Neuronal stem cell (in vitro differentiated cells): Measurements from ENCODE around the gene SYNE1.
A peak's percentile ranks its signal among the peaks of the same experiment; 100 is the strongest.

Experiments
- DNase-seq: peaks from one replicate; pipeline ENCODE4 v3.0.0-alpha.2; 2013; ENCODE audit warnings: low spot score
- H2AFZ ChIP-seq: one replicate; pipeline ENCODE4 v1.6.1; 2013; ENCODE audit warnings: mild to moderate bottlenecking, low read length, inconsistent platforms
- H2AK5ac ChIP-seq: 2 replicates; pipeline ENCODE4 v1.6.1; 2013; ENCODE audit warnings: low read depth, mild to moderate bottlenecking, inconsistent platforms, low read length, moderate library complexity, mixed read lengths
- H2BK120ac ChIP-seq: 2 replicates; pipeline ENCODE4 v1.6.1; 2013; ENCODE audit warnings: low read depth, mild to moderate bottlenecking, inconsistent platforms, low read length, moderate library complexity, mixed read lengths
- H2BK12ac ChIP-seq: one replicate; pipeline ENCODE4 v1.6.1; 2013; ENCODE audit warnings: low read length, inconsistent platforms
- H2BK15ac ChIP-seq: 2 replicates; pipeline ENCODE4 v1.6.1; 2013; ENCODE audit warnings: mild to moderate bottlenecking, low read length, inconsistent platforms, mixed read lengths
- H2BK5ac ChIP-seq: one replicate; pipeline ENCODE4 v1.6.1; 2013; ENCODE audit warnings: inconsistent platforms, mild to moderate bottlenecking, low read length, moderate library complexity
- H3K14ac ChIP-seq: one replicate; pipeline ENCODE4 v1.6.1; 2013; ENCODE audit warnings: low read length, inconsistent platforms
- H3K18ac ChIP-seq: 2 replicates; pipeline ENCODE4 v1.6.1; 2013; ENCODE audit warnings: low read length, inconsistent platforms
- H3K23ac ChIP-seq: 2 replicates; pipeline ENCODE4 v1.6.1; 2013; ENCODE audit warnings: low read depth, mild to moderate bottlenecking, mixed read lengths, low read length, inconsistent platforms; ENCODE audit not compliant: poor library complexity
- H3K27ac ChIP-seq: replicated peaks from 3 replicates; pipeline ENCODE4 v1.5.1; 2013; ENCODE audit warnings: low read length, inconsistent platforms
- H3K27me3 ChIP-seq, 3 experiments: 2 replicates each; pipeline ENCODE4 v1.6.1; 2013; ENCODE audit warnings: low read length in 3 of 3, mild to moderate bottlenecking in 2 of 3, inconsistent platforms in 1 of 3, low read depth in 1 of 3, mixed read lengths in 1 of 3, moderate library complexity in 1 of 3; ENCODE audit not compliant: control insufficient read depth in 3 of 3, insufficient read depth in 3 of 3
- H3K36me3 ChIP-seq, 2 donors: replicated peaks in 1 of 2; 2 replicates each; pipeline ENCODE4 v1.6.1; 2013; ENCODE audit warnings: low read length in 2 of 2; ENCODE audit not compliant: control insufficient read depth in 2 of 2, insufficient read depth in 2 of 2
- H3K4ac ChIP-seq: 2 replicates; pipeline ENCODE4 v1.6.1; 2013; ENCODE audit warnings: inconsistent platforms, mild to moderate bottlenecking, low read length, moderate library complexity
- H3K4me1 ChIP-seq, 2 donors: 1 replicate in 1 of 2; 2 replicates in 1 of 2; pipeline ENCODE4 v1.6.1; 2013; ENCODE audit warnings: low read length in 2 of 2, low read depth in 1 of 2; ENCODE audit not compliant: control insufficient read depth in 2 of 2, insufficient read depth in 1 of 2
- H3K4me2 ChIP-seq: one replicate; pipeline ENCODE4 v1.6.1; 2013; ENCODE audit warnings: mild to moderate bottlenecking, low read length, inconsistent platforms; ENCODE audit not compliant: insufficient read depth, poor library complexity, severe bottlenecking
- H3K4me3 ChIP-seq, 2 donors: 2 replicates each; pipeline ENCODE4 v1.5.1; 2013; ENCODE audit warnings: low read length in 2 of 2, mild to moderate bottlenecking in 2 of 2, inconsistent platforms in 1 of 2, moderate library complexity in 1 of 2
- H3K79me1 ChIP-seq: one replicate; pipeline ENCODE4 v1.6.1; 2013; ENCODE audit warnings: low read depth, mild to moderate bottlenecking, inconsistent platforms, low read length, moderate library complexity
- H3K9ac ChIP-seq: one replicate; pipeline ENCODE4 v1.6.1; 2013; ENCODE audit warnings: mild to moderate bottlenecking, low read depth, low read length, inconsistent platforms; ENCODE audit not compliant: poor library complexity
- H3K9me3 ChIP-seq, 2 donors: replicated peaks in 1 of 2; 2 replicates each; pipeline versions ENCODE3 to v1.6.1; 2013; ENCODE audit warnings: low read length in 2 of 2, mild to moderate bottlenecking in 2 of 2, inconsistent platforms in 1 of 2, low read depth in 1 of 2, mixed read lengths in 1 of 2, moderate library complexity in 1 of 2; ENCODE audit not compliant: control insufficient read depth in 2 of 2, insufficient read depth in 1 of 2
- H4K8ac ChIP-seq: one replicate; pipeline ENCODE4 v1.6.1; 2013; ENCODE audit warnings: low read depth, mild to moderate bottlenecking, inconsistent platforms, low read length, moderate library complexity
- H4K91ac ChIP-seq: one replicate; pipeline ENCODE4 v1.6.1; 2013; ENCODE audit warnings: low read length, low read depth, mild to moderate bottlenecking, inconsistent platforms; ENCODE audit not compliant: poor library complexity
- WGBS, 2 donors: extraction: QIAGEN DNeasy Blood & Tissue Kit; methylation state at CpG; one replicate each; pipeline ENCODE4 v1.1.7; 2013; ENCODE audit warnings: missing lambda C conversion rate in 2 of 2, mixed read lengths in 1 of 2; ENCODE audit not compliant: insufficient read length in 2 of 2, insufficient replicate concordance in 1 of 2; ENCODE audit errors: extremely low coverage in 2 of 2; 5-methylcytosine and 5-hydroxymethylcytosine counted together

SYNE1 gene

GRCh38 chr6:152380351-152380767, 256.8 kb downstream of the SYNE1 start:
- no peak overlapping the region for H3K4me2 ChIP-seq
- H2BK120ac ChIP-seq = no peak overlapping the region
- no peaks in the 10 kb centered on the region for H3K9me3 ChIP-seq
- no peak overlapping the region for H3K9ac ChIP-seq
- no peak overlapping the region for H3K18ac ChIP-seq
- no peak overlapping the region for H3K14ac ChIP-seq
- no peak for DNase-seq
- H3K4me1 ChIP-seq = peaks cover 8 to 11% of the 10 kb centered on the region in 2 donors
- H2BK15ac ChIP-seq = no peak overlapping the region
- no peak overlapping the region for H2BK12ac ChIP-seq
- no peak overlapping the region for H4K8ac ChIP-seq
- H3K36me3 ChIP-seq = no peaks in the 10 kb centered on the region
- H2AFZ ChIP-seq = peak overlapping the region; percentile 91
- WGBS, 2 donors = no CpG with 5 or more reads among the region's 5 CpGs
- H3K4ac ChIP-seq = no peak overlapping the region
- H4K91ac ChIP-seq = no peak overlapping the region
- H3K79me1 ChIP-seq = no peaks in the 10 kb centered on the region
- no peak overlapping the region for H2AK5ac ChIP-seq
- no peak overlapping the region for H2BK5ac ChIP-seq
- H3K27ac ChIP-seq = no peak overlapping the region
- H3K27me3 ChIP-seq = peaks cover 0 to 3% (median 0%) of the 10 kb centered on the region in 3 experiments
- peak overlapping the region in 1 of 2 donors; percentile 53 for H3K4me3 ChIP-seq
- no peak overlapping the region for H3K23ac ChIP-seq

- Histone ChIP-seq H3K18ac (no peak overlapping the region), H3K4me3 (no peak overlapping the region), H2BK15ac (no peak overlapping the region), H2BK5ac (no peak overlapping the region), H3K36me3 (no peaks in the 10 kb centered on the region), H3K23ac (no peak overlapping the region), H3K9me3 (no peaks in the 10 kb centered on the region), H2BK120ac (no peak overlapping the region), H2AK5ac (no peak overlapping the region), H3K9ac (no peak overlapping the region), H3K4ac (no peak overlapping the region), H3K79me1 (no peaks in the 10 kb centered on the region), H2BK12ac (no peak overlapping the region), H3K4me1 (peaks cover 8 to 11% of the 10 kb centered on the region in 2 donors), H4K91ac (no peak overlapping the region), H4K8ac (no peak overlapping the region), H3K4me2 (no peak overlapping the region), H3K27me3 (peaks cover 0 to 3% (median 0%) of the 10 kb centered on the region in 3 experiments), H3K14ac (no peak overlapping the region), H3K27ac (no peak overlapping the region), H2AFZ (peak overlapping the region; percentile 91)
- no peak for DNase-seq
These were observed 257.7 kb downstream of the SYNE1 start for GRCh38 chr6:152379423-152379822.

DNA sequence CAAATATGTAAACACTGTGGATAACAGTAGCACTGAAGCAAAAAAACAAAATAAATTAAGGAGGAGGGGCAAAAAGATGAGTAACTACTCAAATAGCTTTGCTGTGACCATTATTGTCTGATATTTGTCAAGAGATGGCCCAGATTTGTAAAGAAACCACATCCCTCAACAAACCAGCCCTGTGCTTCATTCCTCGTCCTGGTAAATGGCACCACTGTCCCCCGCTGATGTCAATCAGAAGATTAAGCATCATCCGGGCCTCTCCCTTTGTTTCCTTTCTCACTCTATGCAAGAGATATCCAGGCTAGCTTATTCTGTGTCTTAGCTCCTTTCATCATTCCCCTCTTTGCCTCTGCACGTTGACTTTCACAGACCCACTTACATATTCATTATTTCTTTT, 259.0 kb downstream of the SYNE1 start:
- H3K4me3 ChIP-seq = no peak overlapping the region
- H2BK15ac ChIP-seq = no peak overlapping the region
- no peak for DNase-seq
- peaks cover 8 to 11% of the 10 kb centered on the region in 2 donors for H3K4me1 ChIP-seq
- H3K18ac ChIP-seq = no peak overlapping the region
- no CpG with 5 or more reads among the region's 4 CpGs for WGBS, 2 donors
- no peak overlapping the region for H3K4me2 ChIP-seq
- no peaks in the 10 kb centered on the region for H3K9me3 ChIP-seq
- H4K91ac ChIP-seq = no peak overlapping the region
- peaks cover 0 to 3% (median 0%) of the 10 kb centered on the region in 3 experiments for H3K27me3 ChIP-seq
- H3K23ac ChIP-seq = no peak overlapping the region
- H4K8ac ChIP-seq = no peak overlapping the region
- peak overlapping the region; percentile 29 for H2AFZ ChIP-seq
- no peak overlapping the region for H2BK12ac ChIP-seq
- no peak overlapping the region for H2AK5ac ChIP-seq
- no peak overlapping the region for H3K4ac ChIP-seq
- H3K9ac ChIP-seq = no peak overlapping the region
- no peak overlapping the region for H2BK5ac ChIP-seq
- H2BK120ac ChIP-seq = no peak overlapping the region
- no peak overlapping the region for H3K27ac ChIP-seq
- no peaks in the 10 kb centered on the region for H3K36me3 ChIP-seq
- H3K79me1 ChIP-seq = no peaks in the 10 kb centered on the region
- no peak overlapping the region for H3K14ac ChIP-seq

DNA sequence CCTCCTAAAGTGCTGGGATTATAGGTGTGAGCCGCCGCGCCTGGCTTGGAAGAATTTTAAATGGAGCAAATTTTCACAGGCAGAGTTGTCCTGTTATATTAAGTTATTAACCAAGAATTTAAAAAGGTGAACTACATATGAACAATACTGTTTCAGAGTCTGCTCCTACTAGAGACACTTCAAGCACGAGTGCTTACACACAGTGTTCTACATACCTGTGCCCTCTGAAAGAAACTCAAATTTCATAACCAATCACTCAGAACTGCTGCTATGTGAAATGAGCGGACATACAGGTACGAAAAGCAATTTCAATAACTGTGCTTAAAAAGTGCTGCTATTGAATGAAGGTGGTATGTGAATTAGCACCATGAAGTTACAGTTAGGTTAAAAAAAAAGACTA, 262.0 kb downstream of the SYNE1 start:
- no peak overlapping the region for H3K4me2 ChIP-seq
- H4K8ac ChIP-seq = no peak overlapping the region
- no peak overlapping the region for H3K14ac ChIP-seq
- no peak for DNase-seq
- no CpG with 5 or more reads among the region's 6 CpGs for WGBS, 2 donors
- H2BK15ac ChIP-seq = no peak overlapping the region
- H4K91ac ChIP-seq = no peak overlapping the region
- no peaks in the 10 kb centered on the region for H3K27me3 ChIP-seq
- H3K27ac ChIP-seq = no peak overlapping the region
- no peak overlapping the region for H3K23ac ChIP-seq
- no peak overlapping the region for H2AK5ac ChIP-seq
- no peak overlapping the region for H2BK12ac ChIP-seq
- no peak overlapping the region for H3K18ac ChIP-seq
- H3K9me3 ChIP-seq = no peaks in the 10 kb centered on the region
- no peak overlapping the region for H2BK5ac ChIP-seq
- no peak overlapping the region for H3K4me3 ChIP-seq
- no peak overlapping the region for H2AFZ ChIP-seq
- H3K79me1 ChIP-seq = no peaks in the 10 kb centered on the region
- H3K9ac ChIP-seq = no peak overlapping the region
- H3K4me1 ChIP-seq = peaks cover 6 to 8% of the 10 kb centered on the region in 2 donors
- H3K4ac ChIP-seq = no peak overlapping the region
- H2BK120ac ChIP-seq = no peak overlapping the region
- no peaks in the 10 kb centered on the region for H3K36me3 ChIP-seq
